Measurements from ENCODE around the gene PDLIM7.

- no peak for TF ChIP-seq POLR2A (IDR thresholded peaks at IDR 0.05)
- no peak for TF ChIP-seq CTCF (IDR thresholded peaks at IDR 0.05)
Observed at GRCh38 chr5:177509381-177509951, 12.1 kb upstream of the PDLIM7 start, which contains the start of gene DOK3.
